ENCODE measurements around the gene DYNC1LI2.

DNA sequence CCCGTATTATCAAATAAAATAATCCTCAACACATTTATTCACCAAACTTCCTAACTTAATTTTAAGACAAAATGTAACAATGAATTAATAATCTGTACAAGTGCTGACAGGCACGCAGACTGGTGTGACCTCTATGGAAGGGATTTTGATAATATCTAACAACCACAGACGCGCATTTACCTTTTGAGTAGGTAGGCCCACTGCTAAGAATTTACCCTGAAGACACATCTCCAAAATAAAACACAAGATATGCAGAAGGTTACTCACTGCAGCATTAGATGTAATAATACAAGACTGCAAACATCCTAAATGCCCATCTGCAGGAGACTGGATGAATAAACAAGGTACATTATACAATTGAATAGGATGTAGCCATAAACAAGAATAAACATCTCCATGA, 32.2 kb downstream of the DYNC1LI2 start:
- no peak for TF ChIP-seq CBX2 (IDR thresholded peaks at IDR 0.05; ENCODE audit: insufficient read depth, low read length, poor library complexity, severe bottlenecking)
- no peak for TF ChIP-seq POLR2G (IDR thresholded peaks at IDR 0.05; ENCODE audit: low read depth, low read length)

Data from K562 (cell line).